T-helper 1 cell treated with Interleukin-12 subunit alpha and Interleukin-12 subunit beta and Interleukin-4 antibody, amounts not matched to agents 30 μg/mL and 1 μg/mL, for 36 hours (primary cell): ENCODE data around the gene SH3TC1.

Experiments used
- H3K27ac Mint-ChIP-seq: one replicate; pipeline ENCODE4 v1.8.0; 2021; ENCODE audit warnings: mild to moderate bottlenecking, mixed read lengths
- H3K27me3 Mint-ChIP-seq: one replicate; pipeline ENCODE4 v1.8.0; 2021; ENCODE audit warnings: low read depth, mixed read lengths
- H3K36me3 Mint-ChIP-seq: one replicate; pipeline ENCODE4 v1.8.0; 2021; ENCODE audit warnings: low read depth, mixed read lengths
- H3K4me1 Mint-ChIP-seq: one replicate; pipeline ENCODE4 v1.8.0; 2021; ENCODE audit warnings: low read depth, mixed read lengths
- H3K4me3 Mint-ChIP-seq: one replicate; pipeline ENCODE4 v1.8.0; 2021; ENCODE audit warnings: mild to moderate bottlenecking, moderate library complexity, mixed read lengths
- H3K9me3 Mint-ChIP-seq: one replicate; pipeline ENCODE4 v1.8.0; 2021; ENCODE audit warnings: mixed read lengths

The SH3TC1 gene

GRCh38 chr4:8261851-8262535 lies 62.9 kb downstream of the SH3TC1 start:
- Mint-ChIP-seq H3K36me3 (no peaks in the 10 kb centered on the region), H3K4me3 (no peak overlapping the region), H3K4me1 (no peaks in the 10 kb centered on the region)

GRCh38 chr4:8262637-8263322 lies 63.7 kb downstream of the SH3TC1 start:
- no peak overlapping the region for H3K27ac Mint-ChIP-seq
- H3K4me3 Mint-ChIP-seq: no peak overlapping the region
- no peaks in the 10 kb centered on the region for H3K4me1 Mint-ChIP-seq
- no peaks in the 10 kb centered on the region for H3K36me3 Mint-ChIP-seq
- H3K27me3 Mint-ChIP-seq: no peaks in the 10 kb centered on the region
- no peaks in the 10 kb centered on the region for H3K9me3 Mint-ChIP-seq

More at GRCh38 chr4:8261851-8262535, 62.9 kb downstream of the SH3TC1 start:
- Mint-ChIP-seq H3K27ac (no peak overlapping the region), H3K9me3 (no peaks in the 10 kb centered on the region), H3K27me3 (no peaks in the 10 kb centered on the region)

GRCh38 chr4:8263397-8263796 lies 64.3 kb downstream of the SH3TC1 start:
- H3K4me3 Mint-ChIP-seq: no peak overlapping the region
- H3K27me3 Mint-ChIP-seq: peaks cover 2% of the 10 kb centered on the region
- H3K27ac Mint-ChIP-seq: no peak overlapping the region
- H3K36me3 Mint-ChIP-seq: no peaks in the 10 kb centered on the region
- H3K9me3 Mint-ChIP-seq: no peaks in the 10 kb centered on the region
- no peaks in the 10 kb centered on the region for H3K4me1 Mint-ChIP-seq

DNA sequence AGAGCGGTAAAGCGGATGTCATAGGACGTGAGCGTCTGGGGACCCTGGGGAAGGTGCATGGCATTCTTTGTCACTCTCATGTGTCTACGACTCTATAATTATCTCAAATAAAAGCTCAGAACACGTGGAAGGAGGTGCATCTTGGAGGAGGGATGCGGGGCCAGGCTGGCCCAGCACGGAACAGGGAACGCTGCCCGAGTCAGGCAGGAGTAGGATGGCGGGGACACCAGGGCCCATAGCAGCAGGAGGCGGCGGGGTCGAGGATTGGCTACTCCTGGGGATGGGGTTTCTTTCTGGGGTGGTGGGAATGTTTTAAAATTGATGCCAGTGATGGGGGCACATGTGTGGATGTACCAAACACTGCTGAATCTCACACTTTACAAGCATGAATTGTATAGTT lies 65.0 kb downstream of the SH3TC1 start:
- Mint-ChIP-seq H3K9me3 (no peaks in the 10 kb centered on the region), H3K27me3 (peaks cover 9% of the 10 kb centered on the region), H3K27ac (no peak overlapping the region), H3K4me3 (no peak overlapping the region), H3K36me3 (no peaks in the 10 kb centered on the region), H3K4me1 (no peaks in the 10 kb centered on the region)

DNA sequence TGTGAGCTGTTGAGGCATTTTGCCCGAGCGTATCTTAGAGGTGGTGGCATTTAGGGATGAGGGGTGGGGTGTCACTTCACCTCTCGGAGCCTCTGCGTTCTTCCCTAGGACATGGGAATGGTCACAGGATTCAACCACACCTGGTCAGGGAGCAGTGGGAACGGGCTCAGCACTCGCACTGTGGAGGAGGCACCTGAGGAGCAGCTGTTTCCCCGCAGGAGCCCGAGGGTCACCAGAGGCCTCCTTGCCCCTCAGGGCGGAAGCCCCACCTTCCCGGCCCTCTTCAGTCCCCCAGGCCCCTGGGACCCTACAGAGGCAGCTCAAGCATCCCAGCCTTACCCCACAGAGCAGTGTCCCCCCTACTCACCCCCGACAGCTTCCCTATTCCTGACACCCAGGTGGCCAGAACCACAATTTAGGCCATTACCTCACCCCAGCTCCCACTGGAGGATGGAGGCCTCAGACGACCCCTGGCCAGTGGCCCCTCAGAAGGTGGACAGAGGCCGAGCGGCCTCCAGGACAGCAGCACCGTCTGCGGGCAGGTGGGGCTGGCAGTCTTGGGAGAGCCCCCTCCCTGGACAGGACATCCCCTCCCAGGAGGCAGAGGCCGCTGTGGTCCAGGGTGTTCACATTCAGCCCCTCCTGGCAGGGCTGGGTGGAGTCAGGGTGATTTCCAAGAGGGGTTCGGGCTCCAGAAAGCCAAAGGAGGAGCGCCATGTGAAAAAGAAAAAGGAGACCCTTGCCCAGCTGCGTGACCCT lies 66.3 kb downstream of the SH3TC1 start:
- Mint-ChIP-seq H3K27me3 (peaks cover 11% of the 10 kb centered on the region), H3K4me1 (no peaks in the 10 kb centered on the region), H3K9me3 (no peaks in the 10 kb centered on the region), H3K36me3 (no peaks in the 10 kb centered on the region), H3K27ac (no peak overlapping the region), H3K4me3 (no peak overlapping the region)

- Mint-ChIP-seq H3K4me1 (no peaks in the 10 kb centered on the region), H3K27ac (no peak overlapping the region), H3K9me3 (no peaks in the 10 kb centered on the region), H3K27me3 (peaks cover 16% of the 10 kb centered on the region), H3K4me3 (no peak overlapping the region), H3K36me3 (no peaks in the 10 kb centered on the region)
Measured at GRCh38 chr4:8266088-8266487, 67.0 kb downstream of the SH3TC1 start.

GRCh38 chr4:8266508-8266907 lies 67.4 kb downstream of the SH3TC1 start:
- Mint-ChIP-seq H3K27me3 (peaks cover 20% of the 10 kb centered on the region), H3K27ac (no peak overlapping the region), H3K4me1 (no peaks in the 10 kb centered on the region)

GRCh38 chr4:8267077-8267476 lies 68.0 kb downstream of the SH3TC1 start:
- no peak overlapping the region for H3K4me3 Mint-ChIP-seq
- no peaks in the 10 kb centered on the region for H3K36me3 Mint-ChIP-seq
- H3K4me1 Mint-ChIP-seq: no peaks in the 10 kb centered on the region
- peaks cover 20% of the 10 kb centered on the region for H3K27me3 Mint-ChIP-seq
- H3K9me3 Mint-ChIP-seq: no peaks in the 10 kb centered on the region
- H3K27ac Mint-ChIP-seq: no peak overlapping the region

More at GRCh38 chr4:8266508-8266907, 67.4 kb downstream of the SH3TC1 start:
- no peaks in the 10 kb centered on the region for H3K9me3 Mint-ChIP-seq
- H3K36me3 Mint-ChIP-seq: no peaks in the 10 kb centered on the region
- no peak overlapping the region for H3K4me3 Mint-ChIP-seq

DNA sequence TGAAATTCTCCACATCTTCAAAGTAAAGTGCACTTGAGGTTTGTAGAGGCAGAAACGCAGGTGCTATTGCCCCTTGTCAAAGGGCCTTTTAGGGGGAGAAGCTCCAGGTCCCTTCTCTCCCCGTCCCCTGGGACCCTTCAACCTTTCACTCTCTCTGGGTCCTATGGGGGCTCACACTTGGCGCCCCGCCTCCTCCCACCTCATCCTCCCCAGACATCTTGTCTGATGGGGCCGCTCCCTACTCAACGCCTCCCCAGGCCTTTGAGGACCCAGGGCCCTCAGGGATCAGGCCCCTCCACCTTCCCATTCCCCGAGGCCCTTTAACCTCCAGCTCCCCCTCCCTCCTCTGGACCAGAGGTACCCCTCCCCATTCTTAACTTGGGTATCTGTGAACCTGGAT lies 69.1 kb downstream of the SH3TC1 start:
- no peaks in the 10 kb centered on the region for H3K36me3 Mint-ChIP-seq
- no peaks in the 10 kb centered on the region for H3K4me1 Mint-ChIP-seq
- no peaks in the 10 kb centered on the region for H3K9me3 Mint-ChIP-seq
- no peak overlapping the region for H3K4me3 Mint-ChIP-seq
- peaks cover 20% of the 10 kb centered on the region for H3K27me3 Mint-ChIP-seq
- no peak overlapping the region for H3K27ac Mint-ChIP-seq

DNA sequence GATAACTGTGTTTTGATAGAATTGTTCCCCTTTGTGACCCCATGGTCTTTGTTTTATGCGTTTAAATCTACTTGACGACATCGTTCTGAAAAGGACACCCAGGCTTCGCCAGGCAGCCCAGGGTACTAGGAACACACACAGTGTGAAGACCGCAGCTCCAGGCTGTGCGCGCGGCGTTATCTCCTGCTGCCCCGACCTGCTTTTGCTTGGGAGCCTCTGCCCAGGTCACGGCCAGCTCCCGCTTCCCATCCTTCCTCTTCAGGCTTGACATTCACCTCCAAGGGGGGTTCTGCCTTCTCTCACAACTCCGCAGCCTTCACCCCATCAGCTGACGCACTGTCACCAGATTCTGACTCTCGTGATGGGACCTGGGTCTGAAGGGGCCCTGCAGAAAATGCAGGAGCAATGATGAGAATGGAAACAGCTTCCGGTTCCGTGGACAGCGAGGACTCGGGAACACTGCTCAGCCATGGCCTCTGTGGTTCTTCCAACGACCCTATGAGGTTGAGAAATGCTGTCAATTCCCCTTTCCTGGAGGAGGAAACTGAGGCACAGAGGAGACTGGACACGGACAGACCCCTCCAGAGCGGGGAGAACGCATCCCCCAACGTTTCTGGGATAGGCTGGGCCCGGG lies 69.9 kb downstream of the SH3TC1 start:
- no peak overlapping the region for H3K4me3 Mint-ChIP-seq
- H3K27ac Mint-ChIP-seq: no peak overlapping the region
- no peaks in the 10 kb centered on the region for H3K4me1 Mint-ChIP-seq
- H3K9me3 Mint-ChIP-seq: no peaks in the 10 kb centered on the region
- H3K27me3 Mint-ChIP-seq: peaks cover 20% of the 10 kb centered on the region
- H3K36me3 Mint-ChIP-seq: no peaks in the 10 kb centered on the region

- H3K9me3 Mint-ChIP-seq: no peaks in the 10 kb centered on the region
- no peak within 1 kb of the TSS for H3K4me3 Mint-ChIP-seq
- no peak within 1 kb of the TSS for H3K27ac Mint-ChIP-seq
- peaks cover 20% of the 10 kb centered on the region for H3K27me3 Mint-ChIP-seq
- H3K4me1 Mint-ChIP-seq: no peaks in the 10 kb centered on the region
- H3K36me3 Mint-ChIP-seq: no peaks in the 10 kb centered on the region
Measured at GRCh38 chr4:8269535-8270417, 70.7 kb downstream of the SH3TC1 start, which contains the start of gene HTRA3. HTRA3 (plus strand) TSS chr4:8269754; CDS start chr4:8269969, 215 bp downstream.

DNA sequence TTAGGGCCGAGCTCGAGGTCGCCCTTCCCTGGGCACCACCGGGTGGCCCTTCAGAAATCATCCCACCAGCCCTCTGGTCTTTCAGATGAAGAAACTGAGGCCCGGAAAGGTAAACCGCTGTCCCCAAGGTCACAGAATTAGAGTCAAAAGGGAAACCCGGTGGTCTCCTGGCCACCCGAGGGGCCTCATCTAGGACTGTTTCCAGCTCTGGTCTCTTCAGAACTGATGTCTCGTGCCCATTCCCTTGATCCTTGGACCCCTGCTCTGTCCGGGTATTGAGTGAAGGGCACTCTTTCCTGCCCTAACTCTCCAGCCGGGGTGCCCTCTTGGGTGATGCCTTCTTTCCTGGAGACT lies 71.3 kb downstream of the SH3TC1 start:
- peaks cover 20% of the 10 kb centered on the region for H3K27me3 Mint-ChIP-seq
- H3K27ac Mint-ChIP-seq: no peak overlapping the region
- no peaks in the 10 kb centered on the region for H3K9me3 Mint-ChIP-seq
- no peaks in the 10 kb centered on the region for H3K4me1 Mint-ChIP-seq
- H3K4me3 Mint-ChIP-seq: no peak overlapping the region
- H3K36me3 Mint-ChIP-seq: no peaks in the 10 kb centered on the region

DNA sequence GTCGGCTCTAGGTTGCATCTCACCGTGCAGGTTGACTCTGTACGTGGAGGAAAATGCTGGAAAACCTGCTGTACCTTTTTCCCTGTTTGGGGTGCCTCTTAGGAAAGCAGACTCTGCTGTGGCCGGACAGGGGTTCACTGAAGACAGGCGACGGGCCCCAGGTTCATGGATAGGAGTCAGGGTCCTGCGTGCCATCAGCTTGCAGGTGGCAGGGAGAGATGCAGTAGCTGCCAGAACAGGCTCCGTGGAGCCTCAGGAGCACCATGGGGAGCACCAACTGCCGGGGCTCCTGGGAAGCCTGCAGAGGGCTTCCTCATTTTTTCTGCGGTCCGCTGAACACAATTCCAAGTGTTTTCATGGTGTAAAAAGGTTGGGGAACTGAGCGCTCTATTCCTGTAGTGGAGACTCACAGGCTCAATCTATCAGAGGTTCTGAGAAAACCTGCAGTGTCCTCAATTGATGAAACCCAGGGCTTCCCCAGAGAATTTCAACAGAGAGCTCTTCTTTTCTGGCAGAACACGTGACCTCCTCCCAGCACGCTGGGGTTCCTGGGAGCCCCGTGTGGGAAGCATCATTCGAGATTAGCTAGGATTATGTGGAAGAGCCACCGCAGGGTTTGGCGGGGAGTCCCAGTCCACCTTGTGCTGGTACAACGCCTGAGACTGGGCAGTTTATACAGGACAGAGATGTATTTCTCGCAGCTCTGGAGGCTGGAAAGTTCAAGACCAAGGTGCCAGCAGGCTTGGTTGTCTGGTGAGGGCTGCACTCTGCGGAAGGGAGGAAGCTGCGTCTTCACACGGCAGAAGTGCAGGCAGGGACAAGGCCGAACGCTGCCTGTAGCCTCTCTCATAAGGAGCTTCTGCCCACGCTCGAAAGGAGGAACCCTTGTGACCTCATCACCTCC lies 72.1 kb downstream of the SH3TC1 start:
- H3K4me3 Mint-ChIP-seq: no peak overlapping the region
- H3K9me3 Mint-ChIP-seq: no peaks in the 10 kb centered on the region
- H3K4me1 Mint-ChIP-seq: no peaks in the 10 kb centered on the region
- H3K27ac Mint-ChIP-seq: no peak overlapping the region
- no peaks in the 10 kb centered on the region for H3K36me3 Mint-ChIP-seq
- peaks cover 20% of the 10 kb centered on the region for H3K27me3 Mint-ChIP-seq
